Body of pancreas (tissue), 4 donors: ENCODE measurements around the gene DISP1.

Experiments
- CTCF ChIP-seq, 7 experiments: fragments of 450-650 bp in 4 of 7; fragments of 200-600 bp in 3 of 7; sonication (generic) in 3 of 7; IDR thresholded peaks; one replicate each; pipeline ENCODE4 v1.5.1; 2016 to 2019; ENCODE audit warnings: antibody characterized with exemption in 7 of 7
- POLR2A ChIP-seq, 3 donors: fragments of 450-650 bp; IDR thresholded peaks; one replicate each; pipeline ENCODE4 v1.6.1; 2016; ENCODE audit warnings: antibody characterized with exemption in 3 of 3, mild to moderate bottlenecking in 2 of 3

- TF ChIP-seq CTCF (IDR thresholded peaks at IDR 0.05) (no peak), POLR2A (IDR thresholded peaks at IDR 0.05) (no peak)
Observed at GRCh38 chr1:222798116-222798515, 16.7 kb upstream of the DISP1 start.
